ENCODE data around the gene NOD1. TPM values are rescaled to one million over a fixed set of nuclear protein-coding genes. Genes with fewer than 3 reads are reported as not detected.

NOD1 gene
- total RNA-seq, 2 donors from 2014 or later, result 3.5 to 12.3 TPM

DNA sequence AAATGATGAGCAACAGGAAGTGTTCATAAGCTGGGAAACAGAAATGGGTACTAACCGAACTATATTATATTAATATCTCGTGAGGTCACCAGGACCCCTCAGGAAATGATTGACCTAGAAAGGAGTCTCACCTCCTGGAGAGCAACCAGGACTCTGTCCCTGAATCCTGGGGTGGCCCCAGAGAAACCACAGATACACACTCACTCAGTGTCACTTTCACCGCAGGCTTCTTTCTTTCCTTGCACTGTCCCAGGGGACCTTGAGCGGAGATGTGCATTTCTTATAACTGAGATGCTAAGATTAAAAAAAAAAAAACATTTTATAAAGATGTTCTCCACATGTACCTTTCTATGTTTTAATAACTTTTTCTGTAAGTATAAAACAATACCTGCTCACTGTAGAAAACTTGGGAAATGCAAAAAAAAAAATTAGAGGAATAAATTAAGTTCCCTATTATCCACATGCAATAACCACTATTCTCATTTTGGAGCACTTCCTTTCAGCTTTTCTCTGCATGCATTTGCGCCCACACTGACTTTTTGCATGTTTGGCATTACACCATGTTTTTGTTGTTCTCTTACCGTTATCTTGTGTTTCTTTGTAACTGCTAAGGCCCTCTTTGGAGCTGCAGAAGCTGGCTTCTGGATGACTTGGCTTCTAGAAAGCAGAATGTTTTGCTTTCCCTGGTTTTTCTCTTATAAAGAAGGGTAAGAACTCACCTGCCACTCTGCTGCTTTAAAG is 15.0 kb downstream of the NOD1 start:
- DNase-seq (ENCODE audit: low spot score), result no peak
- TF ChIP-seq, protein P1, sequence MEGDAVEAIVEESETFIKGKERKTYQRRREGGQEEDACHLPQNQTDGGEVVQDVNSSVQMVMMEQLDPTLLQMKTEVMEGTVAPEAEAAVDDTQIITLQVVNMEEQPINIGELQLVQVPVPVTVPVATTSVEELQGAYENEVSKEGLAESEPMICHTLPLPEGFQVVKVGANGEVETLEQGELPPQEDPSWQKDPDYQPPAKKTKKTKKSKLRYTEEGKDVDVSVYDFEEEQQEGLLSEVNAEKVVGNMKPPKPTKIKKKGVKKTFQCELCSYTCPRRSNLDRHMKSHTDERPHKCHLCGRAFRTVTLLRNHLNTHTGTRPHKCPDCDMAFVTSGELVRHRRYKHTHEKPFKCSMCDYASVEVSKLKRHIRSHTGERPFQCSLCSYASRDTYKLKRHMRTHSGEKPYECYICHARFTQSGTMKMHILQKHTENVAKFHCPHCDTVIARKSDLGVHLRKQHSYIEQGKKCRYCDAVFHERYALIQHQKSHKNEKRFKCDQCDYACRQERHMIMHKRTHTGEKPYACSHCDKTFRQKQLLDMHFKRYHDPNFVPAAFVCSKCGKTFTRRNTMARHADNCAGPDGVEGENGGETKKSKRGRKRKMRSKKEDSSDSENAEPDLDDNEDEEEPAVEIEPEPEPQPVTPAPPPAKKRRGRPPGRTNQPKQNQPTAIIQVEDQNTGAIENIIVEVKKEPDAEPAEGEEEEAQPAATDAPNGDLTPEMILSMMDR (IDR thresholded peaks at IDR 0.05), result no peak
- TF ChIP-seq POLR2A (IDR thresholded peaks at IDR 0.05) (no peak), POLR2AphosphoS5 (IDR thresholded peaks at IDR 0.05) (no peak)
- Histone ChIP-seq H3K9me3 (no peaks in the 10 kb centered on the region), H3K4me1 (replicated peaks) (peaks cover 8% of the 10 kb centered on the region), H3K27me3 (replicated peaks; ENCODE audit: insufficient read depth) (no peaks in the 10 kb centered on the region), H3K4me3 (no peak overlapping the region), H3K36me3 (no peaks in the 10 kb centered on the region), H3K27ac (no peak overlapping the region)
- intact Hi-C loops (cut with DNase I), result no loop called here
- WGBS, result 77% methylated on average over 6 of the region's 6 CpGs

DNA sequence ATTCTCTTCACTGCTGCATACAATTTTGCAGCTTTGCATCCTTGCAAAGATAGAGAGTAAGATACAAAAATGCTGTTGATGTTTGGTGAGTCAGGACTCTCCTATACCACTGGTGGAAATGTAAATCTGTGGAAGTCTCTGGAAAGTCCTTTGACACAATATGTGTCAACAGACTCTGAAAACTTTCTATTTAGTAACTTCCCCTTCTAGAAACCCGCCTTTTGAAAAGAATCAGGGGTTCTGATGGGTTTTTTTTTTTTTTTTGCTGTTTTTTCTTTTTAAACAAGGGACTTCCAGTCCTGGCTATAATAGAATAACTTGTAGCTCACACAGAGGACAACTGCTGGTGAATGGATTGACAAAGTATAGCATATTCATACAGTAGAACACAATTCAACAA is 16.4 kb downstream of the NOD1 start:
- 100% methylated on average over 1 of the region's 1 CpG for WGBS
- peaks cover 8% of the 10 kb centered on the region for H3K4me1 ChIP-seq (replicated peaks)
- H3K27ac ChIP-seq, result no peak overlapping the region
- no peak overlapping the region for H3K4me3 ChIP-seq
- H3K27me3 ChIP-seq (replicated peaks; ENCODE audit: insufficient read depth), result no peaks in the 10 kb centered on the region
- DNase-seq (ENCODE audit: low spot score), result no peak
- TF ChIP-seq, protein P1 (IDR thresholded peaks at IDR 0.05), result no peak
- TF ChIP-seq POLR2A (IDR thresholded peaks at IDR 0.05), result no peak
- TF ChIP-seq POLR2AphosphoS5 (IDR thresholded peaks at IDR 0.05), result no peak
- H3K36me3 ChIP-seq, result no peaks in the 10 kb centered on the region
- intact Hi-C loops (cut with DNase I), result no loop called here
- H3K9me3 ChIP-seq, result no peaks in the 10 kb centered on the region

DNA sequence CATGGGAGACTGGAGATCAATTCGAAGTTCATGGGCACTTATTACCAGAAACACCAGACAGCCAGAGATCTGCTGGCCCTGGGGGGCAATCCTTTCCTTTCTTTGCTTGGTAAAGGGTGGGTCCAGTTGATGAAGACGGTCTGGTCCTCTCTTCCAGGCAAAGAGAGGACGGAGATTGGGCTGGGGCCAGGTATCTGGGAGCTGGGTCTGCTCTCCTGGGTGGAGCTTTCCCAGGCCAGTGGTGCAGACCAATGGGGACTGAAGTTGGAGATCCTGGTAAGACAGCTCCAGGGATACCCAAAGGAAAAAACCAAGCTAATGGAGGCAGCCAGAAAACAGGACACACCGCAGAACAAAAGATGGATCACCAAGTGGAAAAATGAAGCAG is 18.3 kb downstream of the NOD1 start:
- DNase-seq (ENCODE audit: low spot score), result no peak
- peak overlapping the region in 1 of 2 donors; percentile 38 for H3K27ac ChIP-seq
- WGBS, result 61% methylated on average over 4 of the region's 4 CpGs
- intact Hi-C loops (cut with DNase I), result no loop called here
- peaks cover 3% of the 10 kb centered on the region for H3K4me1 ChIP-seq (replicated peaks)
- H3K4me3 ChIP-seq, result no peak overlapping the region
- H3K27me3 ChIP-seq (replicated peaks; ENCODE audit: insufficient read depth), result no peaks in the 10 kb centered on the region
- H3K36me3 ChIP-seq, result no peaks in the 10 kb centered on the region
- H3K9me3 ChIP-seq, result no peaks in the 10 kb centered on the region
- TF ChIP-seq POLR2AphosphoS5 (IDR thresholded peaks at IDR 0.05), result no peak
- no peak for TF ChIP-seq POLR2A (IDR thresholded peaks at IDR 0.05)
- TF ChIP-seq, protein P1 (IDR thresholded peaks at IDR 0.05), result no peak

DNA sequence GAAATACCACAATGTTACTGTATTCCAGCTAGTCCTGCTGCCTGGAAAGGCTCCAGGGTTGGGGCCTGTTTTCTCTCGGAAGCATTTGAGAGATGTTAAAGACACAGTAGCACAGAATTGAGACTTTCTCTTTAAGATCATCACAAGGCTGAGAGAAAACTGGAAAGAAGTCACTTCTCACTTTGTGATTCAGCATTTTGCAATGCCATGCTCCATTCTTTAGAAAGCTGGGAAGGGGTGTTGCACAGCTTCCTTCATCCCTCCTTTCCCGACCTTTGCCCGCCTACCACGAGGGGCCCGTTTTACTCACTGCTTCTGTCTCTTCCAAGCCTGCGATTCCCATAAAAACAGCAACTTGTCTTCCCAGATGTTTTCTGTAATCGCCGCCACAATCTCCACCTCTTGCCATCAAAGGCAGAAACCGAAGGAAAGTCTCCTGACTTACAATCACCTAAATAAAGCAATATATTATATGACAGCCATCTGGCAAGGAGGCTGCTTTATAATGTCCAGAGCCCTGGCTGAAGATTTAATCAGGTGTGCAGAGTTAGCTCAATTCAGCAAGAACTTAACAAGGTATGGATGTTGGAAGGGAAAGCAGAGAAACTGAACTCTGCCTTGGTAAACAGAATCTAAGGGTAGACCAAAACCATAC is 18.9 kb downstream of the NOD1 start:
- no peaks in the 10 kb centered on the region for H3K9me3 ChIP-seq
- DNase-seq (ENCODE audit: low spot score), result no peak
- H3K4me1 ChIP-seq (replicated peaks), result peaks cover 3% of the 10 kb centered on the region
- intact Hi-C loops (cut with DNase I), result no loop called here
- no peaks in the 10 kb centered on the region for H3K36me3 ChIP-seq
- H3K27ac ChIP-seq, result peak overlapping the region in 1 of 2 donors; percentile 38
- no peak overlapping the region for H3K4me3 ChIP-seq
- no peaks in the 10 kb centered on the region for H3K27me3 ChIP-seq (replicated peaks; ENCODE audit: insufficient read depth)
- 18% methylated on average over 9 of the region's 9 CpGs for WGBS
- TF ChIP-seq, protein P1 (IDR thresholded peaks at IDR 0.05), result no peak
- no peak for TF ChIP-seq POLR2A (IDR thresholded peaks at IDR 0.05)
- TF ChIP-seq POLR2AphosphoS5 (IDR thresholded peaks at IDR 0.05), result no peak

GRCh38 chr7:30458311-30458710 is 20.3 kb downstream of the NOD1 start:
- H3K36me3 ChIP-seq, result no peaks in the 10 kb centered on the region
- H3K27ac ChIP-seq, result no peak overlapping the region
- intact Hi-C loops (cut with DNase I), result no loop called here
- H3K27me3 ChIP-seq (replicated peaks; ENCODE audit: insufficient read depth), result no peaks in the 10 kb centered on the region
- TF ChIP-seq, protein P1 (IDR thresholded peaks at IDR 0.05), result no peak
- no peak for TF ChIP-seq POLR2AphosphoS5 (IDR thresholded peaks at IDR 0.05)
- TF ChIP-seq POLR2A (IDR thresholded peaks at IDR 0.05), result no peak
- no peak for DNase-seq (ENCODE audit: low spot score)
- 54% methylated on average over 1 of the region's 1 CpG for WGBS
- no peaks in the 10 kb centered on the region for H3K9me3 ChIP-seq
- H3K4me3 ChIP-seq, result no peak overlapping the region
- H3K4me1 ChIP-seq (replicated peaks), result peaks cover 3% of the 10 kb centered on the region

Data from prostate gland (tissue), 2 donors.